Fibroblast of lung (primary cell): ENCODE results near the gene EBI3. TPM values are rescaled to one million over a fixed set of nuclear protein-coding genes. Genes with fewer than 3 reads are reported as not detected.
"Not testable (repeated sequence)": the region's sequence is repeated elsewhere in the genome, so short reads cannot be mapped to it uniquely, and the experiment has no call there.

ENCODE experiments used
- DNase-seq, 2 donors: peaks; one replicate each; pipeline versions ENCODE4 v3.0.0 to v3.0.0-alpha.2; 2010; ENCODE audit warnings: low read depth in 2 of 2
- H2AFZ ChIP-seq: 2 replicates; pipeline ENCODE4 v1.5.1; 2012; ENCODE audit warnings: low read length, control low read depth, inconsistent platforms
- H3K27ac ChIP-seq: 2 replicates; pipeline ENCODE4 v1.5.1; 2011; ENCODE audit warnings: low read length, control low read depth; ENCODE audit not compliant: insufficient read depth
- H3K27me3 ChIP-seq: 2 replicates; pipeline ENCODE4 v1.5.1; 2011; ENCODE audit warnings: mild to moderate bottlenecking, low read length; ENCODE audit not compliant: control insufficient read depth, insufficient read depth
- H3K36me3 ChIP-seq: 2 replicates; pipeline ENCODE4 v1.5.1; 2011; ENCODE audit warnings: low read length; ENCODE audit not compliant: control insufficient read depth, insufficient read depth
- H3K4me1 ChIP-seq: 2 replicates; pipeline ENCODE4 v1.5.1; 2011; ENCODE audit warnings: low read length; ENCODE audit not compliant: control insufficient read depth, insufficient read depth; ENCODE audit errors: extremely low read depth
- H3K4me2 ChIP-seq: 2 replicates; pipeline ENCODE4 v1.5.1; 2011; ENCODE audit warnings: low read length, control low read depth; ENCODE audit not compliant: insufficient read depth; ENCODE audit errors: extremely low read depth
- H3K4me3 ChIP-seq, 4 experiments: fragments of 200-600 bp in 1 of 4; sonication (generic) in 1 of 4; replicated peaks in 1 of 4; 2 replicates each; pipeline ENCODE4 v1.5.1; 2011 to 2016; ENCODE audit warnings: low read length in 4 of 4, low read depth in 3 of 4, mild to moderate bottlenecking in 3 of 4, control low read depth in 2 of 4, inconsistent platforms in 1 of 4, mixed read lengths in 1 of 4; ENCODE audit not compliant: insufficient read depth in 1 of 4; ENCODE audit errors: control extremely low read depth in 1 of 4
- H3K79me2 ChIP-seq: 2 replicates; pipeline ENCODE4 v1.5.1; 2012; ENCODE audit warnings: mild to moderate bottlenecking, low read length, inconsistent platforms; ENCODE audit not compliant: control insufficient read depth, insufficient read depth
- H3K9ac ChIP-seq: 2 replicates; pipeline ENCODE4 v1.5.1; 2011; ENCODE audit warnings: mild to moderate bottlenecking, low read length, control low read depth; ENCODE audit not compliant: insufficient read depth
- H3K9me3 ChIP-seq: 2 replicates; pipeline ENCODE4 v1.5.1; 2012; ENCODE audit warnings: low read depth, low read length; ENCODE audit not compliant: control insufficient read depth, insufficient read depth
- H4K20me1 ChIP-seq: 2 replicates; pipeline ENCODE4 v1.5.1; 2011; ENCODE audit warnings: low read length; ENCODE audit not compliant: control insufficient read depth, insufficient read depth; ENCODE audit errors: extremely low read depth
- CTCF ChIP-seq, 2 donors: IDR thresholded peaks in 1 of 2; conservative IDR thresholded peaks in 1 of 2; 1 replicate in 1 of 2; 2 replicates in 1 of 2; pipeline ENCODE4 v1.5.1; 2011 to 2012; ENCODE audit warnings: low read length in 2 of 2, control low read depth in 1 of 2, inconsistent platforms in 1 of 2, low read depth in 1 of 2, mild to moderate bottlenecking in 1 of 2
- EZH2 ChIP-seq: IDR thresholded peaks from 2 replicates; pipeline ENCODE4 v1.5.1; 2012; ENCODE audit warnings: low read length, control low read depth, mild to moderate bottlenecking; ENCODE audit errors: missing control alignments
- polyA plus RNA-seq, 2 donors: library from polyadenylated mRNA; depleted of rRNA in 1 of 2; stranded (reverse) in 1 of 2; unstranded in 1 of 2; fragments of >200 nt; gene quantifications; 2 replicates each; pipeline ENCODE4 v1.2.1, GENCODE V29; 2011 to 2012; ENCODE audit warnings: missing spikeins in 1 of 2
- total RNA-seq: library from RNA; depleted of rRNA; stranded (reverse); fragments of >200 nt; gene quantifications from 2 replicates; pipeline ENCODE4 v1.2.1, GENCODE V29; 2014

The EBI3 gene
- total and polyA plus RNA-seq, 2 donors (not counting 1 experiment from before 2014, with no cell fraction given): 0.14 TPM; not detected in 1

GRCh38 chr19:4234862-4235201 is 5.5 kb downstream of the EBI3 start:
- H4K20me1 ChIP-seq: no peaks in the 10 kb centered on the region
- H2AFZ ChIP-seq: no peak overlapping the region
- H3K9ac ChIP-seq: no peak overlapping the region
- no peaks in the 10 kb centered on the region for H3K9me3 ChIP-seq
- DNase-seq: no peak
- TF ChIP-seq EZH2 (no peak), CTCF (conservative IDR thresholded peaks at IDR 0.05 in 1 of 2, IDR thresholded peaks at IDR 0.05 in 1 of 2; ENCODE audit: low read depth in 1 of 2, low read length in 2 of 2) (no peak)
- H3K36me3 ChIP-seq: no peaks in the 10 kb centered on the region
- H3K4me2 ChIP-seq: no peak overlapping the region
- H3K79me2 ChIP-seq: no peaks in the 10 kb centered on the region
- no peaks in the 10 kb centered on the region for H3K4me1 ChIP-seq
- H3K4me3 ChIP-seq: no peak overlapping the region
- H3K27me3 ChIP-seq: no peaks in the 10 kb centered on the region
- no peak overlapping the region for H3K27ac ChIP-seq

- not testable (repeated sequence) for H3K4me1 ChIP-seq, H3K9ac ChIP-seq, DNase-seq, H3K27me3 ChIP-seq, H4K20me1 ChIP-seq, H2AFZ ChIP-seq, H3K4me3 ChIP-seq, H3K36me3 ChIP-seq, H3K4me2 ChIP-seq, H3K27ac ChIP-seq, H3K9me3 ChIP-seq, H3K79me2 ChIP-seq
These were observed 8.2 kb downstream of the EBI3 start for GRCh38 chr19:4237510-4237909.

- no peak overlapping the region for H2AFZ ChIP-seq
- H3K4me1 ChIP-seq: no peaks in the 10 kb centered on the region
- H3K4me3 ChIP-seq: no peak overlapping the region
- no peak for DNase-seq
- H3K27me3 ChIP-seq: no peaks in the 10 kb centered on the region
- no peaks in the 10 kb centered on the region for H4K20me1 ChIP-seq
- H3K27ac ChIP-seq: no peak overlapping the region
- TF ChIP-seq CTCF (conservative IDR thresholded peaks at IDR 0.05 in 1 of 2, IDR thresholded peaks at IDR 0.05 in 1 of 2; ENCODE audit: low read depth in 1 of 2, low read length in 2 of 2) (no peak), EZH2 (no peak)
- H3K9ac ChIP-seq: no peak overlapping the region
- H3K4me2 ChIP-seq: no peak overlapping the region
- no peaks in the 10 kb centered on the region for H3K79me2 ChIP-seq
- no peaks in the 10 kb centered on the region for H3K36me3 ChIP-seq
- H3K9me3 ChIP-seq: no peaks in the 10 kb centered on the region
These were observed 9.5 kb downstream of the EBI3 start for GRCh38 chr19:4238831-4239230.
